Esophagus mucosa (tissue), 1 donor: ENCODE data around the gene DEFB132. TPM values are rescaled to one million over a fixed set of nuclear protein-coding genes. Genes with fewer than 3 reads are reported as not detected.
A peak's percentile ranks its signal among the peaks of the same experiment; 100 is the strongest.
"Not testable (repeated sequence)": the region's sequence is repeated elsewhere in the genome, so short reads cannot be mapped to it uniquely, and the experiment has no call there.

Experiments
- ATAC-seq: fragments of 200-7000 bp; cut with Tn5 transposase; one replicate; pipeline ENCODE4 v1.9.1; 2020
- total RNA-seq: library from RNA; stranded (reverse); gene quantifications from one replicate; pipeline ENCODE4 v1.2.4, GENCODE V29; 2023
- donor health status: DM: yes; HTN: yes; CAD: no.

DEFB132 gene, protein sequence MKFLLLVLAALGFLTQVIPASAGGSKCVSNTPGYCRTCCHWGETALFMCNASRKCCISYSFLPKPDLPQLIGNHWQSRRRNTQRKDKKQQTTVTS
- total RNA-seq = not detected

DNA sequence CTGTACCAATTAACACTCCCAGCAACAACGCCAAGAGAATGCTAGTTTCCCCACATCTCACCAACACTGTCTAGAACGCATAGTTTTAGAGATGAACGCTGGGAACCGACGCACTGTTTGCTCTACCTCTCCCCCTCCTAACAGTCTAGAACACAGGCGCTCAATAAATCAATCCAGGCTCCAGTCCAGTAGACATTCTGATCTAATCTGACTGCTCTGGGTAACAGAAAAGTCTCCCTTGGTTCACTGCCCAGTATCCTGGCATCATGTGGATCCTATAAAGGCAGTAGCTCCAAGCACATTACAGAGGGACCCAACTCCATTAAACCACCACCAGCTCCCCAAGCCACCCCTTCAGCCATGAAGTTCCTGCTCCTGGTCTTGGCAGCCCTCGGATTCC, at the start of gene DEFB132:
TSS of gene DEFB132 (plus strand) at position 306 of the 400 bp plus-strand sequence. CDS start at position 361, 55 bp downstream.
- no peak for ATAC-seq

DNA sequence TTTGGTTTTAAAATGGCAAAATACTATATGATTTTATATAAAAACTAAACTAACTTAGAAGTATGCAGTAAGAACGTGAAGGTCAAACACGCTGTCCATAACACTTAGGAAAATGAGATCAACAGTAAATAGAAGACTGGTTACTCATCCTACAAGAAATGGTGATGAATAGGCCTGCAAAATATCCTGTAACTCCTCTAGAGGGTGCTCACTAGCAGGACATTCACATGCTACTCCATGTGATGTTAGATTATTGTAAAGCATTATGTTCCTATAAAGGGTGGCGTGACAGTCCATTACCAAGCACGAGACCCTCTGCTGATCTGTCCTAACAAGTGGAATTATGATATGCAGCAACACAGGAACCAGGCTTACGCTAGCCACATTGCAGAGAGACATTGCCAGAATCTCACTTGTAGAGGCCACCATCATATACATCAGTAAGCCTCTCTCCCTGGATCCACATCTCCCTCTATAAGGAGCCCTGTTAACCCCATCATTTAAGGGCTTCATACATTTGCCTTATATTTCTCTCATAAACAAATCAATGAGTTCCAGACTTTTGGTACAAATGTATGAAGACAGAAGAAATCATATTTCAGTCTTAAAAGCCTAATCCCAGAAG, 48.5 kb upstream of the DEFB132 start:
- ATAC-seq = peak; percentile 85

DNA sequence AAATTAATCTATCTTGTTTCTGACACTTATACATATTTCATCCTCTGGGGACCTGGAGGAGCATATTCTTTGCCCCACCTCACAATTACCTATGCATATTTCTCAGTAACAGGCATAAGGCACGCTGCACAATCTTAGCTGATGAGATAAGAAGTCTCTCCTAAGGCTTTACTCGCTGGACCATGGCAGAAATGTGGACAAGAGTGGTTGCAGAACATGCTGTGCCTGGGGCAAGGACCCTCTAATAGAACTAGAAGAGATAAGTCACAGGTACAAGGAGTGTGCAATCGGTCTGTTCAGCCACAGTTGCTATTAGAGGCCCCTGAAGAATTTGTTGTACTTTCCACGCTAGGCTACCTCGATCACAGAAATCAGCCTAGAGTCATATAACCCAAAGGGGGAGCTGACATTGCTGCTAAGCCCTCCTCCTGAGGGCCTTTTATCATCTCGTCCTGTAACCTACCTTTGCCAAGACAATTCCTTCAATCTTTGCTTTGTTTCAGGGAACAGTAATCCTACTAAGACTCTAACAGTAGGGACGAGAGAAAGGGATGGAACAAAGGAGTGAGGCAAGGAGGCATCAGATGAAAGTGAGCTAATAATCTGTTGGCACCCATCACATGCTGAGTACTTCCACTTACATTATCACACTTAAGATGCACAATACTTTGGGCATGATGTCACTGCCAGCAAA, 46.6 kb upstream of the DEFB132 start:
- no peak for ATAC-seq

DNA sequence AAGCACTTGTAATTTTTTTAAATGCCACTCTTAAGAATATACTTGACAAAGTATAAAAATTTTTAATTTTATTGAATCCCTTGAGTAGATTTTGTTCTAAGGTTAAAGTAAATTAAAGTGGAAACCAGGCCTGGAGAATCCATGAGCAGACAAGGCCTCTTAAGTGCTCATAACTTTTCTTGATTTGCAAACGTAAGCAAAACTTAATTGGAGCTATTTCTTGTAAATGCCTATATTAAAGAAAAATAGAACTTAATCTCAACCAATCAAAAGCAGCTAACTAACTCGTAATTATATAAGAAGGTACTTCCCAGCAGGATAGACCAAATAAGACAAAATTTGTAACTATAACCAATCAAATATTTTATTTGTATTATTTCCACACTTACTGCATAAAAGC, 43.1 kb upstream of the DEFB132 start:
- no peak for ATAC-seq

DNA sequence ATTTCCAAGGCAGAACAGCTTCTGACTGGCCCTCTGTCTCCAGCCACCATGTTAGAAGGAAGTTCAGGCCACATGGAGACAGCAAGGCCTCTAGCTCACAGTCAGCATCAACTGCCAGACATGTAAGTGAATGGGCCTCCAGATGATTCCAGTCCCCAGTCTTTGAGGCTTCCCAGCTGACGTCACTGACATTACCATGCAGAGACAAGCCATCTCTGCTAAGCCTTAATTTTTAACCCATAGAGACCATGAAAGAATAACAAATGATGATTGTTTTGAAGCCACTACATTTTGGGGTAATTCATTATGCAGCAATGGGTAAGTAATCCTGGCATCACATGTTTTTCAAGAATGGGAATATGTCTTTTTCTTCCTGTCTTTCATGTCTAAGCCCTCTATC, 41.7 kb upstream of the DEFB132 start:
- ATAC-seq = no peak

DNA sequence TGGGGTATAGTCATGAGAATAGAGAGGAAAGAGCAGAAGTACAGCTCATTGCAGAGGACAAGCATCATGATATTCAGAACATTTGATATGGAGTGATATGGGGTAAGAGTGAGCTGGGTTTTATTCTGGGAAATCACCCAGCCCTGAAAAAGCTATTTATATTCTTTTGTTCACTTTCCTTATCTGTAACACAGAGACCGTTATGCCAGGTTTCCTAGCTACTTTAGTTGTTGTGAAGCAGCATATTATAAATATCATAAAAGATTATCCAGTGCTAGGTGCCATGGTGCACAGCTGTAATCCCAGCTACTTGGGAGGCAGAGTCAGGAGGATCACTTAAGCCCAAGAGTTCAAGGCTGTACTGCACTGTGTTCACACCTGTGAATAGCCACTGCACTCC, 40.3 kb upstream of the DEFB132 start:
- no peak for ATAC-seq

DNA sequence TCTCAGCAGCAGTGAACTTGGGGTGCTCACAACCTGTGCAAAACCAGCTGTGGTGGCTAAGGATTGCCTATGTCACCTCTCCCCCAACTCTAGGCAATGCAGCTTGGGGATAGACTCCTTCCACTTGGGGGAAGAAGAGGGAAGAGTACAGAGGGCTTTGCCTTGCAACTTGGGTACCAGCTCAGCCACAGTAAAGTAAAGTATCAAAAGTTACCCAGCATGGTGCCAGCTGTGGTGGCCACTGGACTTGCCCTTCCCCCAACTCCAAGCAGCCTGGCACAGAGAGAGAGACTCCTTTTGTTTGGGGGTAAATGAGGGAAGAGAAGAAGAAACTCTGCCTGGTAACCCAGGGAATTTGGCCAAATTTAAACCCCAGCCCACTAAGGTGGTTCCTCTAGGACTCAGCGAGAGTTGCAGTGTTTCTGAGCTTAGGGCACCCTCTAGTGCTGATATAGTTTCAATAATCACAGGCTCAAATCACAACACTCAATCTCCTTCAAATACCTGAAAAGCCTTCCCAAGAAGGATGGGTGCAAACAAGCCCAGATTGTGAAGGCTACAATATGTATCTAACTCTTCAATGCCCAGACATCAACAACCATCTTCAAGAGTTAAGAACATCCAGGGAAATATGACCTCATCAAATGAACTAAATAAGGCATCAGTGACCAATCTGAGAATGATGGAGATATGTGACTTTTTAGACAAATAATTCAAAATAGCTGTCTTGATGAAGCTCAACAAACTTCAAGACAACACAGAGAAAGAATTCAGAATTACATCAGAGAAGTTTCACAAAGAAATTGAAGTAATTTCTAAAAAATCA, 38.0 kb upstream of the DEFB132 start:
- ATAC-seq = no peak

DNA sequence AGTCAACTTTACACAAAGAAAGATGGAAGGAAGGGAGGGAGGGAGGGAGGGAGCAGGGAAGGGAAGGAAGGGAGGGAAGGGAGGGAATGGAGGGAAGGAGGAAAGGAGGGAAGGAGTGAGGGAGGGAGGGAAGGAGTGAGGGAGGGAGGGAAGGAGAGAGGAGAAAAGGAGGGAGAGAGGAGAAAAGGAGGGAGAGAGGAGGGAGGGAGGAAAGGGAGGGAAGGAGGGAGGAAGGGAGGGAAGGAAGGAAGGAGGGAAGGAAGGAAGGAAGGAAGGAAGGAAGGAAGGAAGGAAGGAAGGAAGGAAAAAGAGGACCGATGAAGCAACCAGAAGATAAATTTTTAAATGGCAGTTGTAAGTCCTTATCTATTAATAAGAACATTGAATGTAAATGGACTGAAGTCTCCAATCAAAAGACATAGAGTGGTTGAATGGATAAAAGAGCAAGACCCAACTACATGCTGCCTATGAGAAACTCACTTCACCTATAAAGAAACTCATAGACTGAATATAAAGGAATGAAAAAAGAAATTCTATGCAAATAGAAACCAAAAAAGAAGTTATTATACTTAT, 36.2 kb upstream of the DEFB132 start:
- ATAC-seq = no peak

DNA sequence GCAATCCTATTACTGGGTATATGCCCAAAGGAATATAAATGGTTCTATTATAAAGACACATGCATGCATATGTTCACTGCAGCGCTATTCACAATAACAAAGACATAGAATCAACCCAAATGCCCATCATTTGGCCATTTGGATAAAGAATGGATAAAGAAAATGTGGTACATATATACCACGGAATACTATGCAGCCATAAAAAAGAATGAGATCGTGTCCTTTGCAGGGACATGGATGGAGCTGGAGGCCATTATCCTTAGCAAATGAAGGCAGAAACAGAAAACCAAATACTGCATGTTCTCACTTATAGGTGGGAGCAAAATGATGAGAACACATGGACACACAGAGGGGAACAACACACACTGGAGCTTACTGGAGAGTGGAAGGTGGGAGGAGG, 31.6 kb upstream of the DEFB132 start:
- not testable (repeated sequence) for ATAC-seq

DNA sequence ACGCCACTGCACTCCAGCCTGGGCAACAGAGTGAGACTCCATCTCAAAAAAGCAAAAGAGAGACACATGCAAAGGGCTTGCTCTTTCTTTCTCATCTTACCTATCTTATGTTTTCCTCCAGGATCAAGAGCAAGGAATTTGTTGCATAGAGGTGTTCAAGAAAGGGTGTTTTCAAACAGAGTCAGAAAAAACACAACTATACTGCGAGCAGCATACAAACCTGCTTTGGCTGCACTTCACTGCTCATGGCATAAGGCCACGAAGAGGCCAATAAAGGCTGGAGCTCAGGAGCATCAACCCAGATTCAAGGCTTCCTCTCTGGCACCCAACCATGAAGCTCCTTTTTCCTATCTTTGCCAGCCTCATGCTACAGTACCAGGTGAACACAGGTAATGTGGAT, 30.6 kb upstream of the DEFB132 start, which contains the start of gene DEFB129:
TSS of gene DEFB129 (plus strand) at position 301 of the 400 bp plus-strand sequence. CDS start at position 332, 31 bp downstream.
- no peak for ATAC-seq

DNA sequence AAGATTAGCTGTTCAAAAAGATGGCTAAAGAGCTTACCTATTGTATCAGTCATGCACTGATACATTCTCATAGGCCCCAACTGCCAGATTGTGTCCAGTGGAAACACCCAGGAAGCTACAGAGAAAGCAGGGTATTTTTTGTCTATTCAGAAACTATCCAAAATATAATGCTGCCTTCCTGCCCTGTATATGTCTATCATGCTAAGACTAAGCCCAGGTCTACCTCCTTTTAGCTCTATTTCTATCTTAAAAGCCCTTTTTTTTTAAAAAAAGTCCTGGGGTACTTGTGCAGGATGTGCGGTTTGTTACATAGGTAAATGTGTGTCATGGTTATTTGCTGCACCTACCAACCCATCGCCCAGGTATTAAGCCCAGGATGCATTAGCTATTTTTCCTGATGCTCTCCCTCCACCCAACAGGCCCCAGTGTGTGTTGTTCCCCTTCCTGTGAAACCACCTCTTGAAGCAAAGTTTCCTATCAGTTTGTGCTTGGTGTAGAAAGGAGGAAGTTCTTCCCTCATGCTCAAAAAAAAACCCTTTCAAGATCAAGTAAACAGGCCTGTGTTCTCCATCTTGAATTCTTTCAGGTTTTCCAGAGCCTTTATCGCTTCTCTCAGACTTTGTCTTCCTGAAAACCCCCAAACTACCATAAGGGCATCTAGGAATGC, 30.0 kb upstream of the DEFB132 start:
- ATAC-seq = no peak

DNA sequence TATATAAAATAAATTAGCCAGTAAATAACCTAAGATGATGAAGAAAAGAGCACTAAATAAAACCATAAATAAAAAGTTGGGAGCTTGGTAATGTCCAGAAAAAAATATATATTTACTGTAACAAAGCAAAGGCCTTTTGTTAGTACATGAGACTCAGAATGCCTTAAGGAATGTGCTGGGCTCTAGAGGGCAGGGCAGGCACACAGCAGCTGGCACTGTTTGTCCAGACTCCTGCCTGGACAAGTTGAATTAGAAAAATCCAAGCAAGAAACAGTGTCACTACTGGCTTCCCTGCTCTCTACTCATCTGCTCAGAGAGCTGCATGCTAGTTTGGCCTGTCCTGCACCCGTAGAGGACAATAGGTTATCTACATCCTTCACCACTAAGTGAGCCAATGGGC, 21.6 kb upstream of the DEFB132 start:
- ATAC-seq = peak; percentile 80

DNA sequence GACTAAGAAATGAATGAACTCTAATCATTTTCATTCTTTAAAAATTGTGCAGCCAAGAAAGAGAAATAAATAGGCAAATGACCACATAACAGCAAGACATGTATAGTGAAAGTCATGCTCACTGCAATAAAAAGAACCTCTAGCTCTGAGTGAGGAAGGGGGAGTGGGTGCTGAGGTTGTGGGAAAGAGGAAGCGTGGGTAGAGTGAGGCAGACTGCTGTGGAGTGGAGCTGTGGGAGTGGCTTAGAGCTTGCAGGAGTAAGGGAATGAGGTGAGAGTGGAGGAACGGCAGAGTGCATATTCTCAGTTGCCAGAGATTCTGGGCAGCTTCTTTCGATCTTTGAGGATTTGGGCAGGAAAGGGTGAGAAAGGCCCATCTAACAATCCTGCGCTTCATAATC, 20.0 kb upstream of the DEFB132 start:
- ATAC-seq = peak; percentile 36

DNA sequence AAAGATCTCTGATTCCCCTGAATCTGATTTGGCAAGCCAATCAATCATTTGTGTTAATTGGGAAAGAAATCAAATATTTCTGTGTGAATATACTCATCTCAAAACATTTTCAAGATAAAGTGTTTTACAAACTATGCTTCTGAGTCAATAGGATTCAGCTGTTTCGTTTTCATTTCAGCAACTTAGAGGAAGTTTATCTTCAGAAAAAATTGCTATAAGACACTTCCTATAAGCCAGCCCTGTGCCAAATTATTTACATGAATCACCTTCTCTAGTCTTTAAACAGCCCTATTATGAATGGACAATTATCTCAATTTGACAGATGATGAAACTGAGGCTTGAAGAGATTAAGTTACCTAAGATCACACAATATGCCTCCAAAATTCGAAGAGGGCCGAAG, 19.6 kb upstream of the DEFB132 start:
- ATAC-seq = peak; percentile 39

DNA sequence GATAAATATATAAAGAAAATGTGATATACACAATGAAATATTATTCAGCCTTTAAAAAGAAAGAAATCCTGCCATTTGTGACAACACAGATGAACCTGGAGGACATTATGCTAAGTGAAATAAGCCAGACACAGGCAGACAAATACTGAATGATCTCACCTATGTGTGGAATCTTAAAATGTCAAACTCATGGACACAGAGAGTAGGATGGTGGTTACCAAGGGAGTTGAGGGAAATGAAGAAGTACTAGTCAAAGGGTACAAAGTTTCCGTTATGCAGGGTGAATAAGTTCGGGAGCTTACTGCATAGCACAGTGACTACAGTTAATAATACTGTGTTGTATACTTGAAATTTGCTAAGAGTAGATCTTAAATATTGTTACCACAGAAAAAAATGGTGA, 14.6 kb upstream of the DEFB132 start:
- no peak for ATAC-seq

DNA sequence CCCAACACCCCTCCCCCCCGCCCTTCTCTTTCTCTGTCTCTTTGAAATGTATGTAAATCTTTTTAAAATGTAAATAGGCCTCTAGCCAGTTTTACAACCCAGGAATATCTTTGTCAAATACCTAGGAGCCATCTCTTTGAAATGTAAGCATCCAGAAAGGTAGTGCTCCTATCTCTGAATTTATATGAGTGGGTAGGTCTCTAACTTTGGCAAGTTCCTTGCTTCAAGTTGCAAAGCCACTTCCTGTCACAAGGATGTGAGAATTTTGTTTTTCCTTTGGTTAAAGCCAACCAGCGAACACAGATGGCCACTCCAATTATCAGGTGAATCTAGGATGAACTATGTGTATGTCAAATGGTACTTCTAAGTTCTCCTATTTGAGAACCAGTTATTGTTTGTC, 6.2 kb upstream of the DEFB132 start:
- ATAC-seq = no peak

DNA sequence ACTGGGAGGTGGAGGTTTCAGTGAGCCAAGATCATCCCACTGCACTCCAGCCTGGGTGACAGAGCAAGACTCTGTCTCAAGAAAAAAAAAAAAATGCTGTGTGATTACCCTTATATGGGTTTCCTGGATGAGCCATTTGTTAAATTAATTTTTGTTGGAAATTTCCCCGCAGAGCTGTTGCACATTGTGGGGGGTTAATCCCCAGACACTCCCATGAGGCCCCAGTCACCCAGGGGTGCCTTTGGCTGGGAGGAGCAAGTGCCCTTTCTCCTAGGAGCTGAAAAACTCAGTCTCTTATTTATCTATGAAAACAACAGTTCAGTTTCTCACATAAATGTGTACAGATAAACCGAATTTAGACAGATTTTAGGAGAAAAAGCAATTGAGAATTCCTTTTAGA, 4.7 kb upstream of the DEFB132 start:
- no peak for ATAC-seq

DNA sequence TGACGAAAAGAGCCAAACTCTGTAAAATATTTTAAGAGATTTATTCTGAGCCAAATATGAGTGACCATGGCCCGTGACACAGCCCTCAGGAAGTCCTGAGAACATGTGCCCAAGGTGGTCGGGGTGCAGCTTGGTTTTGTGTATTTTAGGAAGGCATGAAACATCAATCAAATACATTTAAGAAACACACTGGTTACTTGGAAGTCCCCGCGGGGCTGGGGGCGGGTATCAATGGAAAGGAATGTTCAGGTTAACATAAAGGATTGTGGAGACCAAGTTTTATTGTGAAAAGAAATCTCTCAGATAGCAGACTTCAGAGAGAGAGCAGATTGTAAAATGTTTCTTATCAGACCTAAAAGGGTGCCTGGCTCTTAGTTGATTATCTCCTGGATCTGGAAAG, 4.1 kb upstream of the DEFB132 start:
- ATAC-seq = not testable (repeated sequence)

DNA sequence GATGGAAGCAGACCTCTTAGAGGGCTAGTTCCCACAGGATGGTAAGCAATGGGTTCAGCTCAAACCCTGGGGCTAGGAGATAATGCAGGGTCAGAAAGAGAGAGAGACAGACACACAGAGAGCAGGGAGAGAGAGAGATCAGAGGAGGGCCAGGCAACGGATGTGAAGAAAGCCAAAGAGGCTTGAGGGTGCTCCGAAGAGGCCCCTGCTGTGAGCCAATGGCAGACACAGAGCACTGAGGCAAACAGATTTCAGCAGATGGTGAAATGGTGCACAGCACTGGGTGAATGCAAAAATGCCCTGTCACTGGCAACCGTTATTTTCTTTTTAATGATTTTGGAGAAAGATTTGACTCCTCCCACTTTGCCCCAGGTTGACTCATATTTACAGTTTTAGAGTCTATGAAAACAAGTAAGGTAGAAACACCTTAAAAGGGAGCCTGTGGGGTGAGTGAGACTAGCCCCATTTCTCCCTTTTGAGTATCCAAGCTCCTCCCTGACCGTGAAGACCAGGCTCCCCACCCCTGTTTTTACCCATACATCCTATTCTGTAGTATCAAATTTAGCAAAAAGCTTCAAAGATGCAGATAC, 840 bp downstream of the DEFB132 start:
- ATAC-seq = no peak

DNA sequence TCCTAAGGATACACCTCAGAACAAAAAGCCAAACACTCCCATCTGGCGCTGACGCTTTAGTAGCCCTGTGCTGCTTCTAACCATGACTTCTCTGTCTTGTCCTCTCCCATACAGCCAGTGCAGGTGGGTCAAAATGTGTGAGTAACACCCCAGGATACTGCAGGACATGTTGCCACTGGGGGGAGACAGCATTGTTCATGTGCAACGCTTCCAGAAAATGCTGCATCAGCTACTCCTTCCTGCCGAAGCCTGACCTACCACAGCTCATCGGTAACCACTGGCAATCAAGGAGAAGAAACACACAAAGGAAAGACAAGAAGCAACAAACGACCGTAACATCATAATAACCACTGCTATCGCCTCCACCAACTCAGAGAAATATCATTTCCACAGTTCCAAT, 1.4 kb downstream of the DEFB132 start:
- ATAC-seq = no peak

DNA sequence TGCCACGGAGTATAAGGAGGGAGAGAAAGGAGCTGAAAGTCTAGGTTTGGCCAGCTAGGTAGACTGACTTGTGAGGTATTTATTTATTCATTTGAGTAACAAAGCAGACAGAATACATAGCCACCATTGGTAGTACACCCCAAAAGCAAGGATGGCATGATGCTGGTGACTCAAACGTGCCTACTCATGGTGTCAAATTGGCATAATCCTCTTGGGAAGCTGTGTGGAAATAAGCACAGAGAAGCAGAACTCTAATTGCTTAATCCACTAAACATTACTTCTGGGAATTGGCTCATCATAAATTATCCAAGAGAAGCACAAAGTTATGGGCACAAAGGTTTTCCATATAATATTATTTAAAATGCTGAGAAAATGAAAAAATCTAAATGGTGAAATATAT, 2.5 kb downstream of the DEFB132 start:
- no peak for ATAC-seq

DNA sequence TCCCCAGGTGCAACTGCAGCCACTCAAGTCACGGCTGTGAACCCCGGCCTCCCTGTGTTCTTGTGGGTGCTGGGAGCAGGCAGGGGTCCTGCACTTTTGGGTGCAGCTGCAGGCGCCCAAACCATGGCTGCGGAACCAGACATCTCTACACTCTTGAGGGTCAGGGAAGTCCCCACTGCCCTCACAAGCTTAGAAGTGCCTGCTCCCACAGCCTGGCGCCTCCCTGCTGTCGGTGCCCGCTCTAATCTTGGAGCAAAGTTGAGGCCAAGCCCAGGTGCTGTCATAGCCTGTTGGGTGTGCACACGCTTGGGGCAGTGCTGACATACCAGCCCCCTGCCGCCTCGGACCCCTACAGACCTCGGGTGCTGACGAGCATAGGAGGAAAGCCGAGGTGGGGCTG, 6.2 kb downstream of the DEFB132 start:
- no peak for ATAC-seq
